Measurements from ENCODE around the gene UBL7. TPM values are rescaled to one million over a fixed set of nuclear protein-coding genes. Genes with fewer than 3 reads are reported as not detected.

Gene UBL7
- total and polyA plus RNA-seq, 10 of the 15 experiments (the other 5 are each of a cell fraction or from before 2014, with no cell fraction given), result 25.9 to 145 (median 90.1) TPM

- TF ChIP-seq E2F4 (IDR thresholded peaks at IDR 0.05; ENCODE audit: low read depth, low read length) (no peak), KAT2A (conservative IDR thresholded peaks at IDR 0.05; ENCODE audit: control insufficient read depth, low read depth, low read length) (no peak), TAF1 (IDR thresholded peaks at IDR 0.05; ENCODE audit: borderline replicate concordance, low read depth, low read length) (peak; percentile 55; the same call in 1 of the 2 replicates), PAX5 (IDR thresholded peaks at IDR 0.05; ENCODE audit: borderline replicate concordance, low read depth, low read length) (peak; percentile 96), CUX1 (IDR thresholded peaks at IDR 0.05; ENCODE audit: insufficient replicate concordance, low read depth, low read length) (peak; percentile 89), RELB (IDR thresholded peaks at IDR 0.05; ENCODE audit: low read depth) (peak; percentile 78), RAD21 (IDR thresholded peaks at IDR 0.05; ENCODE audit: insufficient read depth, low read depth, low read length) (no peak), GABPA (IDR thresholded peaks at IDR 0.05; ENCODE audit: low read depth) (no peak), WRNIP1 (IDR thresholded peaks at IDR 0.05; ENCODE audit: borderline replicate concordance, low read depth, low read length) (no peak), HCFC1 (IDR thresholded peaks at IDR 0.05; ENCODE audit: low read length) (no peak), ZNF384 (IDR thresholded peaks at IDR 0.05; ENCODE audit: borderline replicate concordance, low read depth, low read length) (no peak), BCL11A (IDR thresholded peaks at IDR 0.05; ENCODE audit: low read depth, low read length) (peak; percentile 64), TCF3 (IDR thresholded peaks at IDR 0.05; ENCODE audit: borderline replicate concordance, insufficient read depth, low read depth, low read length) (peak; percentile 99), IRF4 (IDR thresholded peaks at IDR 0.05; ENCODE audit: low read depth, low read length) (peak; percentile 66; the same call in 1 of the 2 replicates), SIN3A (IDR thresholded peaks at IDR 0.05; ENCODE audit: low read depth, low read length) (peak; percentile 48; the same call in 1 of the 2 replicates), REST (IDR thresholded peaks at IDR 0.05; ENCODE audit: low read depth, low read length) (no peak)
Observed at GRCh38 chr15:74402873-74403587, 57.9 kb downstream of the UBL7 start (continued).

All from GM12878 (cell line).